ENCODE data around the gene GJA9.

DNA sequence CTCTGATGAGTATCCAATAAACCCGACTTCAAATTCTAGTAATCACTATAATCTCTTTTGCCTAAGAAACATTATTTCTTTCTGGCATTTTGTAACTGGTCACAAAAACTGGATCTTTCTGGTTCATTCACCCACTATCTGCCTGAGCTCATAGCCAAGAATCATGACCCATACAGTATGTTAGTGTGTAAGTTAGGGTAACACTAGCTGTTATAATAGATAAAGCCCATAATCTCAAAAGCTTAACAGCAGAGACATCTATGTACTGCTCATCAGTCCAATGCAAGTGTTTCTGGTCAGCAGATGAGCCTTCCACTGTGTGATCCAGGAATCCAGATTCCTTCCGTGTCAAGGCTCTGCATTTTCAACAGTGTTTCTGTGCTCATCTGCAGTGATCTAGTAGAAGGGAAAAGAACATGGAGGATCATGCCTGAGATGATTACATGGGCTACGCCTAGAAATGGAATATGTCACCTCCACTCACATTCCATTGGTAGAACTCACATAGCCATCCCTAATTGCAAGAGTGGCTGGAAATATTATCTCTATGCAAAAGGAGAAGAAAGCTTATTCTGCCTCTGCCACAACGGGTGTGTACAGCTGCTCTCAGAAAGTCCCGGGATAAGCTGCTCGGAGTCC is 49.5 kb downstream of the GJA9 start:
- TF ChIP-seq BHLHE40 (IDR thresholded peaks at IDR 0.05; ENCODE audit: low read depth, low read length): no peak
- TF ChIP-seq, protein P1, sequence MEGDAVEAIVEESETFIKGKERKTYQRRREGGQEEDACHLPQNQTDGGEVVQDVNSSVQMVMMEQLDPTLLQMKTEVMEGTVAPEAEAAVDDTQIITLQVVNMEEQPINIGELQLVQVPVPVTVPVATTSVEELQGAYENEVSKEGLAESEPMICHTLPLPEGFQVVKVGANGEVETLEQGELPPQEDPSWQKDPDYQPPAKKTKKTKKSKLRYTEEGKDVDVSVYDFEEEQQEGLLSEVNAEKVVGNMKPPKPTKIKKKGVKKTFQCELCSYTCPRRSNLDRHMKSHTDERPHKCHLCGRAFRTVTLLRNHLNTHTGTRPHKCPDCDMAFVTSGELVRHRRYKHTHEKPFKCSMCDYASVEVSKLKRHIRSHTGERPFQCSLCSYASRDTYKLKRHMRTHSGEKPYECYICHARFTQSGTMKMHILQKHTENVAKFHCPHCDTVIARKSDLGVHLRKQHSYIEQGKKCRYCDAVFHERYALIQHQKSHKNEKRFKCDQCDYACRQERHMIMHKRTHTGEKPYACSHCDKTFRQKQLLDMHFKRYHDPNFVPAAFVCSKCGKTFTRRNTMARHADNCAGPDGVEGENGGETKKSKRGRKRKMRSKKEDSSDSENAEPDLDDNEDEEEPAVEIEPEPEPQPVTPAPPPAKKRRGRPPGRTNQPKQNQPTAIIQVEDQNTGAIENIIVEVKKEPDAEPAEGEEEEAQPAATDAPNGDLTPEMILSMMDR (conservative IDR thresholded peaks at IDR 0.05; ENCODE audit: low read depth, low read length): no peak
- TF ChIP-seq, protein P2, sequence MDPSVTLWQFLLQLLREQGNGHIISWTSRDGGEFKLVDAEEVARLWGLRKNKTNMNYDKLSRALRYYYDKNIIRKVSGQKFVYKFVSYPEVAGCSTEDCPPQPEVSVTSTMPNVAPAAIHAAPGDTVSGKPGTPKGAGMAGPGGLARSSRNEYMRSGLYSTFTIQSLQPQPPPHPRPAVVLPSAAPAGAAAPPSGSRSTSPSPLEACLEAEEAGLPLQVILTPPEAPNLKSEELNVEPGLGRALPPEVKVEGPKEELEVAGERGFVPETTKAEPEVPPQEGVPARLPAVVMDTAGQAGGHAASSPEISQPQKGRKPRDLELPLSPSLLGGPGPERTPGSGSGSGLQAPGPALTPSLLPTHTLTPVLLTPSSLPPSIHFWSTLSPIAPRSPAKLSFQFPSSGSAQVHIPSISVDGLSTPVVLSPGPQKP (IDR thresholded peaks at IDR 0.05; ENCODE audit: borderline replicate concordance, low read depth, low read length): no peak
- TF ChIP-seq POLR2A (IDR thresholded peaks at IDR 0.05; ENCODE audit: low read depth, low read length): no peak
- TF ChIP-seq RAD21 (IDR thresholded peaks at IDR 0.05; ENCODE audit: low read length): no peak
- TF ChIP-seq MXI1 (IDR thresholded peaks at IDR 0.05; ENCODE audit: borderline replicate concordance, low read depth, low read length): no peak
- no peak for TF ChIP-seq MAZ (IDR thresholded peaks at IDR 0.05; ENCODE audit: borderline replicate concordance, low read depth, low read length)
- TF ChIP-seq, protein P3, sequence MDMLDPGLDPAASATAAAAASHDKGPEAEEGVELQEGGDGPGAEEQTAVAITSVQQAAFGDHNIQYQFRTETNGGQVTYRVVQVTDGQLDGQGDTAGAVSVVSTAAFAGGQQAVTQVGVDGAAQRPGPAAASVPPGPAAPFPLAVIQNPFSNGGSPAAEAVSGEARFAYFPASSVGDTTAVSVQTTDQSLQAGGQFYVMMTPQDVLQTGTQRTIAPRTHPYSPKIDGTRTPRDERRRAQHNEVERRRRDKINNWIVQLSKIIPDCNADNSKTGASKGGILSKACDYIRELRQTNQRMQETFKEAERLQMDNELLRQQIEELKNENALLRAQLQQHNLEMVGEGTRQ (IDR thresholded peaks at IDR 0.05; ENCODE audit: low read depth, low read length): no peak
- TF ChIP-seq RFX5 (IDR thresholded peaks at IDR 0.05; ENCODE audit: low read depth, low read length): no peak
